PFSK-1 (cell line): ENCODE measurements around the gene P2RY12. TPM values are rescaled to one million over a fixed set of nuclear protein-coding genes. Genes with fewer than 3 reads are reported as not detected.

ENCODE experiments used
- FOXP2 ChIP-seq: optimal IDR thresholded peaks from 2 replicates; pipeline ENCODE3; 2011; ENCODE audit warnings: borderline replicate concordance, control low read depth, inconsistent platforms; ENCODE audit not compliant: insufficient read depth; ENCODE audit errors: extremely low read length, extremely low read depth
- POLR2AphosphoS5 ChIP-seq: IDR thresholded peaks from 2 replicates; pipeline ENCODE4 v1.6.1; 2012; ENCODE audit warnings: low read depth, mild to moderate bottlenecking, control low read depth, low read length, moderate library complexity
- REST ChIP-seq, 2 experiments: IDR thresholded peaks; 2 replicates each; pipeline versions ENCODE4 v1.6.1 to v1.8.0; 2011 to 2012; ENCODE audit warnings: low read depth in 2 of 2, low read length in 2 of 2, control low read depth in 1 of 2, inconsistent platforms in 1 of 2, mild to moderate bottlenecking in 1 of 2, moderate library complexity in 1 of 2; ENCODE audit not compliant: insufficient read depth in 1 of 2
- SIN3A ChIP-seq: IDR thresholded peaks from 2 replicates; pipeline ENCODE4 v1.6.1; 2012; ENCODE audit warnings: mild to moderate bottlenecking, low read length, moderate library complexity, borderline replicate concordance; ENCODE audit not compliant: insufficient read depth
- TAF1 ChIP-seq: IDR thresholded peaks from 2 replicates; pipeline ENCODE4 v1.6.1; 2012; ENCODE audit warnings: low read length, control low read depth, borderline replicate concordance; ENCODE audit not compliant: insufficient read depth
- polyA plus RNA-seq: library from polyadenylated mRNA; unstranded; fragments of >200 nt; gene quantifications from one replicate; pipeline ENCODE4 v1.2.1, GENCODE V29; 2012; ENCODE audit warnings: low read depth, missing spikeins; ENCODE audit not compliant: insufficient read length

Gene P2RY12
- polyA plus RNA-seq: not detected

- TF ChIP-seq TAF1 (no peak), REST (IDR thresholded peaks at IDR 0.05; ENCODE audit: insufficient read depth in 1 of 2, low read depth in 2 of 2, low read length in 2 of 2) (no peak), POLR2AphosphoS5 (no peak), FOXP2 (no peak), SIN3A (no peak)
Observed at GRCh38 chr3:151384741-151385174, at the start of gene P2RY12. Gene P2RY12, minus strand, starts transcription at chr3:151384753. Its CDS starts 45,908 bp downstream, at chr3:151338845.

GRCh38 chr3:151432616-151433372 lies 48.2 kb upstream of the P2RY12 start:
- TF ChIP-seq POLR2AphosphoS5: no peak
- no peak for TF ChIP-seq TAF1
- no peak for TF ChIP-seq FOXP2
- TF ChIP-seq SIN3A: no peak
- TF ChIP-seq REST (IDR thresholded peaks at IDR 0.05; ENCODE audit: insufficient read depth in 1 of 2, low read depth in 2 of 2, low read length in 2 of 2): no peak

- TF ChIP-seq TAF1 (no peak), SIN3A (no peak), POLR2AphosphoS5 (no peak), REST (IDR thresholded peaks at IDR 0.05; ENCODE audit: insufficient read depth in 1 of 2, low read depth in 2 of 2, low read length in 2 of 2) (no peak), FOXP2 (no peak)
Observed at GRCh38 chr3:151431940-151432339, 47.4 kb upstream of the P2RY12 start.

GRCh38 chr3:151430821-151431484 lies 46.4 kb upstream of the P2RY12 start:
- TF ChIP-seq TAF1 (no peak), FOXP2 (no peak), POLR2AphosphoS5 (no peak), SIN3A (no peak), REST (IDR thresholded peaks at IDR 0.05; ENCODE audit: insufficient read depth in 1 of 2, low read depth in 2 of 2, low read length in 2 of 2) (no peak)
